OCI-LY3 (cell line): Measurements from ENCODE around the gene ARFGAP3.

ENCODE experiments used
- EZH2phosphoT487 ChIP-seq: fragments of 200-600 bp; shearing (Covaris generic); IDR thresholded peaks from 2 replicates; pipeline ENCODE4 v1.6.1; 2018; ENCODE audit warnings: antibody characterized with exemption, mixed run types, low read depth
- TF ChIP-seq, protein P1 (sequence below): fragments of 200-600, 300-600 bp; sonication (generic); IDR thresholded peaks from 2 replicates; pipeline ENCODE4 v1.5.1; 2014; ENCODE audit warnings: antibody characterized with exemption, low read length, low read depth

DNA sequence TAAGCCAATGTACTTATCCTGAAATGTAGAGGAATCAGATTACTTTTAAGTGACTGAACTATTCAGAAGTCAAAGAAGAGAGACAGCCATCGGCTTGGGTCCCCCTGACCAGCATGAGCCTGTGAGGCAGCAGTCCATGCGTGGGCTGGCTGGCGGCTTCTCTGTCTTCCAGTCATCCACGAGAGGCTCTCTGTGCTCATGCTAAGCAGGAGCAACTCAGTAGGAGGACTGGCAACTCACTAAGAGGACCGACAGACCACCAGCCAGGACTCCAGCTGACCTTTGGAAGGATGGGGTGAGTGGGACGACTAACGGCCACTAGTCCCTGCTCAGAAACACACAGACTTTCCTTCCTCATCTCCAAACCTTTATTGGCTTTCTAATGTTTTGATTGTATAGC, 43.6 kb downstream of the ARFGAP3 start:
- TF ChIP-seq, protein P1, sequence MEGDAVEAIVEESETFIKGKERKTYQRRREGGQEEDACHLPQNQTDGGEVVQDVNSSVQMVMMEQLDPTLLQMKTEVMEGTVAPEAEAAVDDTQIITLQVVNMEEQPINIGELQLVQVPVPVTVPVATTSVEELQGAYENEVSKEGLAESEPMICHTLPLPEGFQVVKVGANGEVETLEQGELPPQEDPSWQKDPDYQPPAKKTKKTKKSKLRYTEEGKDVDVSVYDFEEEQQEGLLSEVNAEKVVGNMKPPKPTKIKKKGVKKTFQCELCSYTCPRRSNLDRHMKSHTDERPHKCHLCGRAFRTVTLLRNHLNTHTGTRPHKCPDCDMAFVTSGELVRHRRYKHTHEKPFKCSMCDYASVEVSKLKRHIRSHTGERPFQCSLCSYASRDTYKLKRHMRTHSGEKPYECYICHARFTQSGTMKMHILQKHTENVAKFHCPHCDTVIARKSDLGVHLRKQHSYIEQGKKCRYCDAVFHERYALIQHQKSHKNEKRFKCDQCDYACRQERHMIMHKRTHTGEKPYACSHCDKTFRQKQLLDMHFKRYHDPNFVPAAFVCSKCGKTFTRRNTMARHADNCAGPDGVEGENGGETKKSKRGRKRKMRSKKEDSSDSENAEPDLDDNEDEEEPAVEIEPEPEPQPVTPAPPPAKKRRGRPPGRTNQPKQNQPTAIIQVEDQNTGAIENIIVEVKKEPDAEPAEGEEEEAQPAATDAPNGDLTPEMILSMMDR = no peak
- no peak for TF ChIP-seq EZH2phosphoT487
